Activated CD4-positive, alpha-beta memory T cell treated with anti-CD3 and anti-CD28 coated beads, Interleukin-2, amount 10 ng/mL, durations not matched to agents 7 days and 5 days (primary cell): ENCODE data around the gene NUBP1. TPM values are rescaled to one million over a fixed set of nuclear protein-coding genes. Genes with fewer than 3 reads are reported as not detected.
A peak's percentile ranks its signal among the peaks of the same experiment; 100 is the strongest.

Source experiments
- CTCF ChIA-PET: fragments of 350-600 bp; sonication (Branson Sonifier 250); formaldehyde crosslinking; loops from one replicate; lab custom pipeline; 2021; ENCODE audit warnings: antibody characterized with exemption, inconsistent platforms; lab: Charles Lee
- POLR2A ChIA-PET: fragments of 350-600 bp; sonication (Branson Sonifier 250); formaldehyde crosslinking; loops from one replicate; lab custom pipeline; 2021; ENCODE audit warnings: antibody characterized with exemption; lab: Charles Lee
- DNase-seq: peaks from one replicate; pipeline ENCODE4 v3.0.0-alpha.2; 2020
- H3K27ac Mint-ChIP-seq: one replicate; pipeline ENCODE4 v1.8.0; 2021; ENCODE audit warnings: mild to moderate bottlenecking, mixed read lengths
- H3K27me3 Mint-ChIP-seq: one replicate; pipeline ENCODE4 v1.8.0; 2021; ENCODE audit warnings: mixed read lengths
- H3K36me3 Mint-ChIP-seq: one replicate; pipeline ENCODE4 v1.8.0; 2021; ENCODE audit warnings: low read depth, mixed read lengths
- H3K4me1 Mint-ChIP-seq: one replicate; pipeline ENCODE4 v1.8.0; 2021; ENCODE audit warnings: mixed read lengths
- H3K4me3 Mint-ChIP-seq: one replicate; pipeline ENCODE4 v1.8.0; 2021; ENCODE audit warnings: mild to moderate bottlenecking, mixed read lengths
- H3K9me3 Mint-ChIP-seq: one replicate; pipeline ENCODE4 v1.8.0; 2021; ENCODE audit warnings: mixed read lengths
- total RNA-seq, 2 experiments: library from RNA; stranded (reverse); gene quantifications; one replicate each; pipeline ENCODE4 v1.2.3, GENCODE V29; 2021

NUBP1 gene
- total RNA-seq = 10 to 100 TPM; 29.4 to 31.5 TPM

DNA sequence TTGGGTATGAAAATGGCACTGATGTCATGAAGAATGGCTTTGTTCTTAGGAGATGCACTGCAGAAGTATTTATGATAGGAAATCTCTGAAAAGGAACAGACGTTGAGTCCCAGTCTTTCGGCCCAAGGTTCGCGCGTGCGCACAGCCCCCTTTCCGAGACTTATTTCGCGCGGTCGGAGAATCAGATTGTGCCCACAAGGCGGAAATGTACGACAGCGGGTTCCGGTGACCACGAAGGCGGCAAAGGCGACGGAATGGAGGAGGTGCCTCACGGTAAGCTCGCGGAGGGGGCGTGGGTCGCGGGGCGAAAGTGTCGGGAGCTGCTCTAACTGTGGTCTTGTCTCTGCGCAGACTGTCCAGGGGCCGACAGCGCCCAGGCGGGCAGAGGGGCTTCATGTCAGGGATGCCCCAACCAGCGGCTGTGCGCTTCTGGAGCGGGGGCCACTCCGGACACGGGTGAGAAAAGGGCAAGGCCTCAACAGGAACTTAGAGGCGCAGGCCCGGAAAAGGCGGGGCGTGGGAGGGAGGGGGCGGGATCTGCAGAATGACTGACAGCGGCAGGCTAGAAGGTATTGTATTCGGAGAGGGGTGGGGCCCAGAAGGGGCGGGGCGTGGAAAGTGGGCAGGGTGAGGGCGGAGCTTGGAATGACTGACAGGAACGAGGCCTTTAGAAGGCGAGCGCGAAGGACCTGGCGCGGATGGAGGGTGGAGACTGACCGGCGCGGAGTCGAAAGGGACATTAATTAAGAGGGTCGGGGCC, at the start of gene NUBP1:
Gene NUBP1 (plus strand): TSS at position 233 of the 760 bp plus-strand sequence. CDS start 22 bp downstream, at position 255.
- ChIA-PET POLR2A (interaction anchor here (0.9 to 3.6 kb wide), 15 partner anchors 22 to 1875 kb away, joined by 3 to 44 read pairs (median 4); partner anchors contain the start of genes CARHSP1, CIITA, DEXI and GSPT1), CTCF (interaction anchor here (0.6 to 2.1 kb wide), 6 partner anchors 8 to 221 kb away, joined by 3 to 13 read pairs (median 4); partner anchors contain the start of gene CIITA)
- Mint-ChIP-seq H3K27ac (peak within 1 kb of the TSS; percentile 97), H3K9me3 (no peaks in the 10 kb centered on the region), H3K4me3 (peak within 1 kb of the TSS; percentile 86), H3K4me1 (peaks cover 57% of the 10 kb centered on the region), H3K36me3 (peaks cover 24% of the 10 kb centered on the region), H3K27me3 (no peaks in the 10 kb centered on the region)
- DNase-seq = peak; percentile 100

- POLR2A ChIA-PET = no interaction called here
- Mint-ChIP-seq H3K27me3 (peaks cover 1% of the 10 kb centered on the region), H3K9me3 (no peaks in the 10 kb centered on the region)
These were observed 49.8 kb upstream of the NUBP1 start for GRCh38 chr16:10693889-10694288.

DNA sequence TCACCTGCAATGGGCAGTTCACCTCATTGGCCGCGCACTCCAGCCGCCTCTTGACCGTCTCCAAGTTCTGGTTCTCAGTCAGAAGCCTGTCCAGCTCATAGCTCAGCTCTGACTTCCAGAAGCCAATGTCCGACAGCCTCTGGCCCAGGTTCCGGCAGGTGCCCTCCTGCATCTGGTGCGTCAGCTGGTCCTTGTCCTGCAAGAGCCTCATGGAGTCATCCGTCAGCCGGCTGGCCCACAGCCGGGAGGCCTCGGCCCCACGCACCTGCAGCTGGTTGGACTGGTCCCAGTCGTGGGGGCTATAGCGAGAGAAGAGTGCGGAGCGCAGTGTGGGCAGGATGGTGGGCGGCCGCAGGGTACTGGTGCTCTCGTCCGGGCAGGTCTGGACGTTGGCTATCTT, 49.3 kb upstream of the NUBP1 start:
- Mint-ChIP-seq H3K36me3 (no peaks in the 10 kb centered on the region), H3K27me3 (peaks cover 1% of the 10 kb centered on the region), H3K27ac (no peak overlapping the region), H3K4me1 (no peaks in the 10 kb centered on the region), H3K4me3 (no peak overlapping the region), H3K9me3 (no peaks in the 10 kb centered on the region)
- no peak for DNase-seq
- ChIA-PET POLR2A (no interaction called here), CTCF (no interaction called here)

More at GRCh38 chr16:10693889-10694288, 49.8 kb upstream of the NUBP1 start:
- CTCF ChIA-PET = no interaction called here
- Mint-ChIP-seq H3K4me3 (no peak overlapping the region), H3K27ac (no peak overlapping the region), H3K4me1 (no peaks in the 10 kb centered on the region), H3K36me3 (no peaks in the 10 kb centered on the region)
- no peak for DNase-seq

DNA sequence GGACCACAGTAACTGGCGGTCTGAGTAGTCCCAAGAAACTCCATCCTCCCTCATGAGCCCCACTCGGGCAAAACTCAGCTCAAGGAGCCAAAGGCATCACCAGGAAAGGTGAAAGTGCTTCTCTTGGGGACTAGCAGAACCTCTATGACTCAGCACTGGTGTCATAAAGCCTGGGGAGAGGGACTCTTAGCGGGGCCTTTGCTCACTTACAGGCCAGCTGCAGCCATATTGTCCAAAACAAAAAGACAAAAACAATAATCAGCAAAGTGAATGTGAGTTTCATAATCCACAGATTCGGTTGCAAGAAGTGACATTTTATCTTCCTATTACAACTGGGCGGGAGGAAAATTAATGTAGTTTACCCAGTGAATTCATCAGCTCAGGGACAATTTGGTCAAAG, 48.8 kb upstream of the NUBP1 start, which contains the start of gene TEKT5:
Gene TEKT5 (minus strand): TSS at position 101 of the 400 bp plus-strand sequence. CDS start 57 bp downstream, at position 44.
- Mint-ChIP-seq H3K4me1 (no peaks in the 10 kb centered on the region), H3K36me3 (no peaks in the 10 kb centered on the region), H3K27me3 (peaks cover 1% of the 10 kb centered on the region), H3K27ac (no peak within 1 kb of the TSS), H3K4me3 (no peak within 1 kb of the TSS), H3K9me3 (no peaks in the 10 kb centered on the region)
- no peak for DNase-seq
- CTCF ChIA-PET = interaction anchor here (0.6 kb wide), 1 partner anchor 42 kb away, joined by 4 read pairs; no protein-coding TSS in a partner anchor
- POLR2A ChIA-PET = no interaction called here

- H3K4me1 Mint-ChIP-seq = no peaks in the 10 kb centered on the region
- POLR2A ChIA-PET = no interaction called here
- CTCF ChIA-PET = no interaction called here
These were observed 43.9 kb upstream of the NUBP1 start for GRCh38 chr16:10699756-10700155.

DNA sequence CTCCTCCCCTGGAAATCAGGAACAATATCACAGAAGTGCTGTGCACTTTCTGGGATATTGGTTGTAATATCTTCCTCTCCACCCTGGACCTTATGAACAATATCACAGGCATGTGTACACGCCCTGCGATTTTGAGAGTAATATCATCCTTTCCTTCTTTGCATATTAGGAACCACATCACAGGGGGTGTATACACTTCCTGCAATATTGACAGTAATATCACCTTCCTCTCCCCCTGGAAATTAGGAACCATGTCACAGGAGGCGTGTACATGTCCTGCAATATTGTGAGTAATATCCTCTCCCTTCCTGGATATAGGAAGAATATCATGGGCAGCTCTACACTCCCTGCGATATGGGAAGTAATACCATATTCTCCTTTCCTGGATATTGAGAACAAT, 34.7 kb upstream of the NUBP1 start:
- H3K4me1 Mint-ChIP-seq = no peaks in the 10 kb centered on the region
- ChIA-PET POLR2A (no interaction called here), CTCF (no interaction called here)
- no peak overlapping the region for H3K27ac Mint-ChIP-seq
- H3K9me3 Mint-ChIP-seq = no peaks in the 10 kb centered on the region
- H3K27me3 Mint-ChIP-seq = no peaks in the 10 kb centered on the region
- DNase-seq = no peak
- H3K4me3 Mint-ChIP-seq = no peak overlapping the region
- H3K36me3 Mint-ChIP-seq = no peaks in the 10 kb centered on the region

More at GRCh38 chr16:10699756-10700155, 43.9 kb upstream of the NUBP1 start:
- H3K36me3 Mint-ChIP-seq = no peaks in the 10 kb centered on the region
- H3K4me3 Mint-ChIP-seq = no peak overlapping the region
- no peak overlapping the region for H3K27ac Mint-ChIP-seq
- H3K27me3 Mint-ChIP-seq = peaks cover 1% of the 10 kb centered on the region
- H3K9me3 Mint-ChIP-seq = no peaks in the 10 kb centered on the region
- DNase-seq = no peak

DNA sequence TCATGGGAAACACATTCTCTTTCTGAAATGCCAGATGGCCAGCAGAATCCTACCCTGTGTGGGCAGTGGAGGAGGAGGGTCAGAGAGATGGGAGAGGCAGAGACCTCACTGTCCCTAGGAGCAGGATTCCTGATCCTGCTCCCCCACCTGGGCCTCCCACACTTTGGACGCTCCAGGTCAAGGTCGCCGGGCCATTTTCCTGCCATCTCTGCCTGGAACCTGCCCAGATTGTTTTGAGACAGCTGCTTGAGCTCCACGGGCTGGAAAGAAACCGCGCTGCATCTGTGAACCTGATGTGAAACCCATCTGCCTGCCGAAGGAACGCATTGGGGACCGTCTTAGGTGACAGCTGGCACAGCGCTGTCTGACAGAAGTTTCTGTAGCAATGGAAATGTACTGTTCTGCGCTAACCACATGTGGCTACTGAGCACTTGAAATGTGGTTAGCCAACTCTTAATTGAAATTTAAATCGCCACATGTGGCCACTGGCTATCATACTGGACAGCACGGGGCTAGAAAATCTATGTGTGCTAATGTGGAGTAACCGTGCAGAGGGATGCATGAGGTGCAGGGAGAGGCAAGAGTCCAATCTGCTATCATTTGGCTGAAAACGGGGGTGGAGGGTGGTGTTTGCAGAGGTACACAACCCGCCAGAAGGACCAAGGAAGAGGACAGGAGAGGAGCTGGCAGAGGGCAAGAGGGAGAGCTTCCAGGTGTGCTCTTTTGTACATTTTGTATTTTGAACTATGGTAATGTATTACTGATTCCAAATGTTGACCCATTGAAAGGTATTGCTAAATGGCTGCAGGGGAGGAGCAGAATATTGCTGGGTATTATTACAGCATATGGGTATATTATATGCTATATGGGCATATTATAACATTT, 15.4 kb upstream of the NUBP1 start:
- peaks cover 5% of the 10 kb centered on the region for H3K27me3 Mint-ChIP-seq
- DNase-seq = no peak
- no peak overlapping the region for H3K27ac Mint-ChIP-seq
- ChIA-PET CTCF (no interaction called here), POLR2A (no interaction called here)
- H3K4me1 Mint-ChIP-seq = no peaks in the 10 kb centered on the region
- no peaks in the 10 kb centered on the region for H3K36me3 Mint-ChIP-seq
- no peak overlapping the region for H3K4me3 Mint-ChIP-seq
- H3K9me3 Mint-ChIP-seq = peaks cover 1% of the 10 kb centered on the region

GRCh38 chr16:10729104-10730048, 14.3 kb upstream of the NUBP1 start:
- H3K27me3 Mint-ChIP-seq = peaks cover 5% of the 10 kb centered on the region
- H3K4me3 Mint-ChIP-seq = no peak overlapping the region
- peaks cover 3% of the 10 kb centered on the region for H3K9me3 Mint-ChIP-seq
- DNase-seq = no peak
- no peaks in the 10 kb centered on the region for H3K4me1 Mint-ChIP-seq
- ChIA-PET CTCF (interaction anchor here (0.6 kb wide), 1 partner anchor 94 kb away, joined by 3 read pairs; no protein-coding TSS in a partner anchor), POLR2A (no interaction called here)
- no peak overlapping the region for H3K27ac Mint-ChIP-seq
- no peaks in the 10 kb centered on the region for H3K36me3 Mint-ChIP-seq

- Mint-ChIP-seq H3K9me3 (peaks cover 3% of the 10 kb centered on the region), H3K27me3 (no peaks in the 10 kb centered on the region), H3K36me3 (no peaks in the 10 kb centered on the region), H3K27ac (no peak overlapping the region), H3K4me1 (no peaks in the 10 kb centered on the region), H3K4me3 (no peak overlapping the region)
- POLR2A ChIA-PET = no interaction called here
- CTCF ChIA-PET = interaction anchor here (1.3 kb wide), 1 partner anchor 217 kb away, joined by 10 read pairs; no protein-coding TSS in a partner anchor
- DNase-seq = no peak
These were observed 11.9 kb upstream of the NUBP1 start for GRCh38 chr16:10731790-10732189.

DNA sequence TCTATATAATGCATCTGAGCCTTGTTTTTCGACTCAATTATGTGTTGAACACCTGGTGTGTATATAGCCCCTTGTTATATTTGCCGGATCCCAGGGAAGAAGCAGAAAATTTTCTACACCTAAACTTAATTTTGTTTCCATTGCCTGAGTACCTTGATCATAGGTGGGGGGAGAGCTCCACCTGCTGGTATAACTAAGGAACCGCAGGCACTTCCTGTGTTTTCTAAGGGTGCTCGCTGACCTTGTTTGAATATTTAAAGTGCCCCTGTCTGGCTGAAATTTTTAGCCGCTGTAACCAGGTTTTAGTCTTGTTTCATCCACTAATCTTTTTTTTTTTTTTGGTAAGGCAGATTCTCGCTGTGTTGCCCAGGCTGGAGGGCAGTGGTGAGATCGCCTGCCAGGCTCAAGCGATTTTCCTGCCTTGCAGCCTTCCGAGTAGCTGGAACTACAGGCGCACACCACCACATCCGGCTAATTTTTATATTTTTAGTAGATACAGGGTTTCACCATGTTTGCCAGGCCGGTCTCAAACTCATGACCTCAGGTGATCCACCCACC, 6.5 kb upstream of the NUBP1 start:
- Mint-ChIP-seq H3K27ac (peak overlapping the region; percentile 41), H3K4me3 (peak overlapping the region; percentile 28), H3K27me3 (no peaks in the 10 kb centered on the region), H3K9me3 (peaks cover 3% of the 10 kb centered on the region), H3K36me3 (no peaks in the 10 kb centered on the region), H3K4me1 (peaks cover 48% of the 10 kb centered on the region)
- DNase-seq = peak; percentile 78
- ChIA-PET CTCF (interaction anchor here (0.6 to 5.7 kb wide), 26 partner anchors 13 to 1647 kb away, joined by 3 to 76 read pairs (median 4); partner anchors contain the start of gene TEKT5), POLR2A (no interaction called here)

- Mint-ChIP-seq H3K4me3 (no peak overlapping the region), H3K9me3 (no peaks in the 10 kb centered on the region), H3K27me3 (no peaks in the 10 kb centered on the region), H3K4me1 (peaks cover 56% of the 10 kb centered on the region), H3K27ac (peak overlapping the region; percentile 67), H3K36me3 (no peaks in the 10 kb centered on the region)
- peak; percentile 79 for DNase-seq
- ChIA-PET CTCF (interaction anchor here (0.6 to 5.7 kb wide), 15 partner anchors 37 to 1198 kb away, joined by 3 to 76 read pairs (median 3); no protein-coding TSS in a partner anchor), POLR2A (interaction anchor here (1.1 kb wide), 1 partner anchor 139 kb away, joined by 3 read pairs; no protein-coding TSS in a partner anchor)
These were observed 5.2 kb upstream of the NUBP1 start for GRCh38 chr16:10738231-10739077.
